ENCODE measurements around the gene CCR2.

Gene CCR2

DNA sequence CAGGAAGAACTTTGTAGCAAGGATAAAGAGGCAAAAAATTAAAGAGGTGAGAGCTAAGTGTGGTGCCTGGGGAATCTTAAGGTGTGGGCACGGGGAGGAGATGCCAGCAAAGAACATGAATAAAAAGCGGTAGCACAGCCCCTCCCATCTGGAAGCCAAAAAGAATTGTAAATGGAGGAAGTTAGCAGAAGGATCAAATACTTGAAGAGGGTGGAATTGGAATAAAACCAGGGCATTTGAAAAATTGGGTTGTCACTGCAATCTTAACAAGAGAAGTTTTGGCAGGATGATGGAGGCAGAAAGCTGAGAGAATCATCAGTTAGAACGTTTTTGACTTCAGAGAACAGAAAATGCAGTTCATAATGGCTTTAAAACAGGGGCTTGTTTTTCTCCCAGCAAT lies 2.4 kb downstream of the CCR2 start:
- DNase-seq, result no peak

DNA sequence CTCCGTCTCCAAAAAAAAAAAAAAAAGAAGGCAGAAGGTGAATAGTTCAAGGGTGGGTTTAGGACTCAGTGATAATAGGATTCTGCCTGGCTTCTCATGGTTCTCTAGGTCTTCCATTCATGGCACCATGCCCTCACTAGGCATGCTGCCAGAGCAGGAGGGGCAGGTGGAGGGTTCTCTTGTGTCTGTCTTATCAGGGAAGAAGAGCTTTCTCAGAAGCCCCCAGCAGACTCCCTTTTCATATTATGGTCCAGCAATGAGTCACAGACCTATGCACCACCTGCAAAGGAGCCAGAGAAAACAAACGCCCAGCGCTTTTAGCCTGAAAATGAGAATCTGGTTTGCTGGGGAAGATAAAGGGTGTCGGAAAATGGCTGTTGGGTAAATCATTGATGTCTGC lies 3.0 kb downstream of the CCR2 start:
- no peak for DNase-seq

DNA sequence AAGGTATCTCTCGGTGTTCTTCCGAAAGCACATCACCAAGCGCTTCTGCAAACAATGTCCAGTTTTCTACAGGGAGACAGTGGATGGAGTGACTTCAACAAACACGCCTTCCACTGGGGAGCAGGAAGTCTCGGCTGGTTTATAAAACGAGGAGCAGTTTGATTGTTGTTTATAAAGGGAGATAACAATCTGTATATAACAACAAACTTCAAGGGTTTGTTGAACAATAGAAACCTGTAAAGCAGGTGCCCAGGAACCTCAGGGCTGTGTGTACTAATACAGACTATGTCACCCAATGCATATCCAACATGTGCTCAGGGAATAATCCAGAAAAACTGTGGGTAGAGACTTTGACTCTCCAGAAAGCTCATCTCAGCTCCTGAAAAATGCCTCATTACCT lies 4.6 kb downstream of the CCR2 start:
- DNase-seq, result no peak

DNA sequence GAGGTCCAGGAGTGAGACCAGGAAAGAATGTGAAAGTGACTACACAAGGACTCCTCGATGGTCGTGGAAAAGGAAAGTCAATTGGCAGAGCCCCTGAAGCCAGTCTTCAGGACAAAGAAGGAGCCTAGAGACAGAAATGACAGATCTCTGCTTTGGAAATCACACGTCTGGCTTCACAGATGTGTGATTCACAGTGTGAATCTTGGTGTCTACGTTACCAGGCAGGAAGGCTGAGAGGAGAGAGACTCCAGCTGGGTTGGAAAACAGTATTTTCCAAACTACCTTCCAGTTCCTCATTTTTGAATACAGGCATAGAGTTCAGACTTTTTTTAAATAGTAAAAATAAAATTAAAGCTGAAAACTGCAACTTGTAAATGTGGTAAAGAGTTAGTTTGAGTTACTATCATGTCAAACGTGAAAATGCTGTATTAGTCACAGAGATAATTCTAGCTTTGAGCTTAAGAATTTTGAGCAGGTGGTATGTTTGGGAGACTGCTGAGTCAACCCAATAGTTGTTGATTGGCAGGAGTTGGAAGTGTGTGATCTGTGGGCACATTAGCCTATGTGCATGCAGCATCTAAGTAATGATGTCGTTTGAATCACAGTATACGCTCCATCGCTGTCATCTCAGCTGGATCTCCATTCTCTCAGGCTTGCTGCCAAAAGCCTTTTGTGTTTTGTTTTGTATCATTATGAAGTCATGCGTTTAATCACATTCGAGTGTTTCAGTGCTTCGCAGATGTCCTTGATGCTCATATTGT lies 6.0 kb downstream of the CCR2 start:
- DNase-seq, result no peak

DNA sequence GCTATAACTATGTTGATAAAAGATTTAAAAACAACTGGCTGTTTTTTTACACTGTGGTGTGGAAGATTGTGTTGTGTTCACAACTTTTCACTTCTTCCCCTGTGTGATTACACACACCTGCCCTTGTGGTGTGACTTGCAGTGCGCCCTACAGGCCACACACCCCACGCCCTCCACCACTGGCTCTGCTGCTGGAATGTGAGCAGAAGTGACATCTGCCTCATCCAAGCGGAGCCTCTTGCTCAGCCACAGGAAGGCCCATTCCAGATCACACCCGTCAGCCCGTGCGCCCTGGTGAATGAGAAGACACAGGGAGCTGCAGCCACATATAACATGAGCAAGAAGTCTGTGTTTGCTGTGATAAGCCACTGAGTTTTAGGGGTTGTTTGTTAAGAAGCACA lies 7.0 kb downstream of the CCR2 start:
- no peak for DNase-seq

DNA sequence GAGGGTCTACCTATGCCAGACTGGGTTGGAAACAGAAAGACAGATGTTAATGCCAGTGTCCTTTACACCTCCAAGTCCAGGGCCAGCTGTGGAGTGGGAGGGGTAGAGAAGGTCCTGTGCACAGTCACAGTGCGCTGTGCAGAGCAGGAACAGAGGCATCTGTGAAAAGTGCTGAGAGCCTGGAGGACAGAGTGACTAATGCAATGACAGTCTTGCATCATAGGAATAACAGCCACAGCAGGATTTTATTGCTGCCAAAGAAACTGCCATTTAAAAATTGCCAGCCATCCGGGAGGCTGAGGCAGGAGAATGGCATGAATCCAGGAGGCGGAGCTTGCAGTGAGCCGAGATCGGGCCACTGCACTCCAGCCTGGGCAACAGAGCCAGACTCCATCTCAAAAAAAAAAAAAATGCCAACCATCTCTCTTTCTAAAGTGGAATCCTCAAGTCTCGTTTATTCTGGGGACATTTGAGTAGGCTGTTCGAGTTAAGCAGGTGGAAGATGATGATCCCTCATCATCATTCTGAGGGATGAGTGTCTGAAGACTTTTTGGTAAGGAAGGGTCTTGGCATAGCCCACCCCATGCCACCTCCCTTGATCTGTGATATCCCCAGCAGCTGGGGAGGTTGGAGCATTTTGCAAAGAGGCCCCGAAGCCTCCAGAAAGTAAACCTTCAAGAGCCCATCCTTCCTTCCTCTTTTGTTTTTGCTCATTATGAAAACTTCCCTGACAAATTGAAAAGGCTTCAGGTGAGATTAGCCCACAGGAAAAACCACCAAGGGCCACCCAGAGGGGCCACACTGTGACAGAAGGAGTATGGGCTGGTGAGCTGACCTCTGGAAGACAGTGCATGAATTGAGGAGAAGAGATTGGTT lies 7.7 kb downstream of the CCR2 start:
- DNase-seq, result no peak

DNA sequence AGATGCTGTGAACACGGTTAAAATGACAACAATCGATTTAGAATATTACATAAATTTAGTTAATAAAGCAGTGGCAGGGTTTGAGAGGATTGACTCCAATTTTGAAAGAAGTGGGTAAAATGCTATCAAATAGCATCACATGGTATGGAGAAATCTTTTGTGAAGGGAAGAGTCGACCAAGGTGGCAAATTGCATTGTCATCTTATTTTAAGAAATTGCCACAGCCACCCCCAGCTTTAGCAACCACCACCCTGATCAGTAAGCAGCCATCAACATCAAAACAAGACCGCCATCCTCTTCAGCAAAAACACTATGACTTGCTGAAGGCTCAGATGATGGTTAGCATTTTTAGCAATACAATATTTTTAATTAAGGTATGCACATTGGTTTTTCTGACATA lies 11.1 kb downstream of the CCR2 start:
- DNase-seq, result no peak

DNA sequence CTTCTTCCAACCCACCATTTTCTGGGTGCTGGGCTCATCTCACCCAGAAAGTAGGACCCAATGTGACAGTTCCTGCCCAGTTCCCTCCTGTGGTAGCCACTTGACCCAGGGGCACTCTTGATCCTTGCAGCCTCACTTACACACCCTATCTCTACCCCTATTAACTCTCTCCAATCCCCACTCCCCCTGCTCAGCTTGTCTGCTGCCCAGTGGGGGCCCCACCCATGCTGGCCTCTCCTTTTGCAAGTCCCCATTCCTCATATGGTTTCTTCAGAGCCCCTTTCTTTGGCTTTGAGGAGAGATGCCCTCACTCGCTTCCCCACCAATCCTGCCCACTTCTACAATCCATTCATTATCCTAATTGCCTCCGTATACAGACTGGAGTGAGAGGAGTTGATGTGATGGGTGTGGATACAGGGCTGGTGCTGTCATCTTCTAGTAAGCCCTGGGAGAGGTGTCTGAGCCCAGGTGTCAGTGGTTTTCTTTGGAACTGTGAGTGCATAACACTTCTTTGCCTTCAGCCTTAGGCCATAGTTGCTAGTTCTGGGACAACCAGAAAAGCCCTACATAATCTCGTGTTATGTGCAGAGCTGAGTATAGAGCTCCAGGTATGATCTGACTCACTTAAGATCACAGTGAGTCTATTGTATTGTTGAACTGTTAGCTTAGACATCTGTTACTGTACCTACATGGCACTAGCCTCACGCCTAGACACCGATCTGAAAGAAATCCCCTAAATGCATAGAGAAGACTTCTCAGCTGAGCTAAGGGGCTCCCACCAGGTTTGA lies 12.0 kb downstream of the CCR2 start:
- no peak for DNase-seq

DNA sequence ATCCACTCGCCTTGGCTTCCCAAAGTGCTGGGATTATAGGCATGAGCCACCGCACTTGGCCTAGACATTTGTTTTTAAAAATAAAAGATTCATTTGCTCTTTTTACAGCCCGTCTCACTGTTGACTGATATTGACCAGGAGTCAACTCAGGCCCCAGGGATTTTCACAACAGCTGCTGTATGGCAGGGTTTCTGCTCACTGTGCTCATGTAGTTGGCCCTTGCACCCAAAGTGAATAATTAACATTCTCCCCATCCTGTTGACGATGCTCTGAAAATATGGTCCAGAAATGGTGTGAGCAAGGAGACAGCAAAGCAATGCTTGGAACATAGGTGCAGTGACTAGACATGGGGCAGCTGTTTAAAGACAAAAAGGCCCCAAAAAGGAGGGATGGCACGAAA lies 13.9 kb downstream of the CCR2 start:
- DNase-seq, result no peak

DNA sequence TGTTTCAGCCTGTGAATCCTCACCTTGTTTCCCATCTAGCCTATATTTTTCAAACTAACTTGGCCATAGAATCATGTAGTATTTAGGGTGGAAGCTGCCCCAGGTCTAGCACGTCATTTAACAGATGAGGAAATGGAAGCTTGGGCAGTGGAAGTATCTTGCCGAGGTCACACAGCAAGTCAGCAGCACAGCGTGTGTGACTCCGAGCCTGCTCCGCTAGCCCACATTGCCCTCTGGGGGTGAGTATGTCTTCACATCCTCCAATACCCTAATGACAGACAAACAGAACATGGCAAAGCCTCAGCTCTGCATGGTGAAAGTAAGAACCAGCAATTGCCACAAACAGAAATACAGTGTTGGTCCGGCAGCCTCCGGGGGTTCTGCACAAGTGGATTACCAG lies 14.7 kb downstream of the CCR2 start:
- no peak for DNase-seq

DNA sequence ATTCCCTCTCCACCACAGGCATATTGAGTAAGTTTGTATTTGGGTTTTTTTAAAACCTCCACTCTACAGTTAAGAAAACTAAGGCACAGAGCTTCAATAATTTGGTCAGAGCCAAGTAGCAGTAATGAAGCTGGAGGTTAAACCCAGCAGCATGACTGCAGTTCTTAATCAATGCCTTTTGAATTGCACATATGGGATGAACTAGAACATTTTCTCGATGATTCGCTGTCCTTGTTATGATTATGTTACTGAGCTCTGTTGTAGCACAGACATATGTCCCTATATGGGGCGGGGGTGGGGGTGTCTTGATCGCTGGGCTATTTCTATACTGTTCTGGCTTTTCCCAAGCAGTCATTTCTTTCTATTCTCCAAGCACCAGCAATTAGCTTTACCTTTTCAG lies 15.2 kb downstream of the CCR2 start:
- DNase-seq, result no peak

DNA sequence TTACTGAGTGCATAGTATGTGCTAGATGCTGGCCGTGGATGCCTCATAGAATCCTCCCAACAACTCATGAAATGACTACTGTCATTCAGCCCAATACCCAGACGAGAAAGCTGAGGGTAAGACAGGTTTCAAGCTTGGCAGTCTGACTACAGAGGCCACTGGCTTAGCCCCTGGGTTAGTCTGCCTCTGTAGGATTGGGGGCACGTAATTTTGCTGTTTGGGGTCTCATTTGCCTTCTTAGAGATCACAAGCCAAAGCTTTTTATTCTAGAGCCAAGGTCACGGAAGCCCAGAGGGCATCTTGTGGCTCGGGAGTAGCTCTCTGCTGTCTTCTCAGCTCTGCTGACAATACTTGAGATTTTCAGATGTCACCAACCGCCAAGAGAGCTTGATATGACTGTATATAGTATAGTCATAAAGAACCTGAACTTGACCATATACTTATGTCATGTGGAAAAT lies 15.8 kb downstream of the CCR2 start:
- DNase-seq, result no peak

DNA sequence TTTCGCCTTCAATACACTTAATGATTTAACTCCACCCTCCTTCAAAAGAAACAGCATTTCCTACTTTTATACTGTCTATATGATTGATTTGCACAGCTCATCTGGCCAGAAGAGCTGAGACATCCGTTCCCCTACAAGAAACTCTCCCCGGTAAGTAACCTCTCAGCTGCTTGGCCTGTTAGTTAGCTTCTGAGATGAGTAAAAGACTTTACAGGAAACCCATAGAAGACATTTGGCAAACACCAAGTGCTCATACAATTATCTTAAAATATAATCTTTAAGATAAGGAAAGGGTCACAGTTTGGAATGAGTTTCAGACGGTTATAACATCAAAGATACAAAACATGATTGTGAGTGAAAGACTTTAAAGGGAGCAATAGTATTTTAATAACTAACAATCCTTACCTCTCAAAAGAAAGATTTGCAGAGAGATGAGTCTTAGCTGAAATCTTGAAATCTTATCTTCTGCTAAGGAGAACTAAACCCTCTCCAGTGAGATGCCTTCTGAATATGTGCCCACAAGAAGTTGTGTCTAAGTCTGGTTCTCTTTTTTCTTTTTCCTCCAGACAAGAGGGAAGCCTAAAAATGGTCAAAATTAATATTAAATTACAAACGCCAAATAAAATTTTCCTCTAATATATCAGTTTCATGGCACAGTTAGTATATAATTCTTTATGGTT lies 17.1 kb downstream of the CCR2 start, which contains the start of gene CCR5:
TSS of gene CCR5 (plus strand) at position 108 of the 680 bp plus-strand sequence. CDS start 1,957 bp downstream, outside the sequence.
- no peak for DNase-seq

DNA sequence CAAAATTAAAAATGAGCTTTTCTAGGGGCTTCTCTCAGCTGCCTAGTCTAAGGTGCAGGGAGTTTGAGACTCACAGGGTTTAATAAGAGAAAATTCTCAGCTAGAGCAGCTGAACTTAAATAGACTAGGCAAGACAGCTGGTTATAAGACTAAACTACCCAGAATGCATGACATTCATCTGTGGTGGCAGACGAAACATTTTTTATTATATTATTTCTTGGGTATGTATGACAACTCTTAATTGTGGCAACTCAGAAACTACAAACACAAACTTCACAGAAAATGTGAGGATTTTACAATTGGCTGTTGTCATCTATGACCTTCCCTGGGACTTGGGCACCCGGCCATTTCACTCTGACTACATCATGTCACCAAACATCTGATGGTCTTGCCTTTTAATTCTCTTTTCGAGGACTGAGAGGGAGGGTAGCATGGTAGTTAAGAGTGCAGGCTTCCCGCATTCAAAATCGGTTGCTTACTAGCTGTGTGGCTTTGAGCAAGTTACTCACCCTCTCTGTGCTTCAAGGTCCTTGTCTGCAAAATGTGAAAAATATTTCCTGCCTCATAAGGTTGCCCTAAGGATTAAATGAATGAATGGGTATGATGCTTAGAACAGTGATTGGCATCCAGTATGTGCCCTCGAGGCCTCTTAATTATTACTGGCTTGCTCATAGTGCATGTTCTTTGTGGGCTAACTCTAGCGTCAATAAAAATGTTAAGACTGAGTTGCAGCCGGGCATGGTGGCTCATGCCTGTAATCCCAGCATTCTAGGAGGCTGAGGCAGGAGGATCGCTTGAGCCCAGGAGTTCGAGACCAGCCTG lies 17.8 kb downstream of the CCR2 start:
- no peak for DNase-seq

DNA sequence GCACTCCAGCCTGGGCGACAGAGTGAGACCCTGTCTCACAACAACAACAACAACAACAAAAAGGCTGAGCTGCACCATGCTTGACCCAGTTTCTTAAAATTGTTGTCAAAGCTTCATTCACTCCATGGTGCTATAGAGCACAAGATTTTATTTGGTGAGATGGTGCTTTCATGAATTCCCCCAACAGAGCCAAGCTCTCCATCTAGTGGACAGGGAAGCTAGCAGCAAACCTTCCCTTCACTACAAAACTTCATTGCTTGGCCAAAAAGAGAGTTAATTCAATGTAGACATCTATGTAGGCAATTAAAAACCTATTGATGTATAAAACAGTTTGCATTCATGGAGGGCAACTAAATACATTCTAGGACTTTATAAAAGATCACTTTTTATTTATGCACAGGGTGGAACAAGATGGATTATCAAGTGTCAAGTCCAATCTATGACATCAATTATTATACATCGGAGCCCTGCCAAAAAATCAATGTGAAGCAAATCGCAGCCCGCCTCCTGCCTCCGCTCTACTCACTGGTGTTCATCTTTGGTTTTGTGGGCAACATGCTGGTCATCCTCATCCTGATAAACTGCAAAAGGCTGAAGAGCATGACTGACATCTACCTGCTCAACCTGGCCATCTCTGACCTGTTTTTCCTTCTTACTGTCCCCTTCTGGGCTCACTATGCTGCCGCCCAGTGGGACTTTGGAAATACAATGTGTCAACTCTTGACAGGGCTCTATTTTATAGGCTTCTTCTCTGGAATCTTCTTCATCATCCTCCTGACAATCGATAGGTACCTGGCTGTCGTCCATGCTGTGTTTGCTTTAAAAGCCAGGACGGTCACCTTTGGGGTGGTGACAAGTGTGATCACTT lies 18.8 kb downstream of the CCR2 start:
- no peak for DNase-seq

DNA sequence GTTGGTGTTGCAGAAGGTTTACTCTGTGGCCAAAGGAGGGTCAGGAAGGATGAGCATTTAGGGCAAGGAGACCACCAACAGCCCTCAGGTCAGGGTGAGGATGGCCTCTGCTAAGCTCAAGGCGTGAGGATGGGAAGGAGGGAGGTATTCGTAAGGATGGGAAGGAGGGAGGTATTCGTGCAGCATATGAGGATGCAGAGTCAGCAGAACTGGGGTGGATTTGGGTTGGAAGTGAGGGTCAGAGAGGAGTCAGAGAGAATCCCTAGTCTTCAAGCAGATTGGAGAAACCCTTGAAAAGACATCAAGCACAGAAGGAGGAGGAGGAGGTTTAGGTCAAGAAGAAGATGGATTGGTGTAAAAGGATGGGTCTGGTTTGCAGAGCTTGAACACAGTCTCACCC lies 20.8 kb downstream of the CCR2 start:
- DNase-seq, result no peak

DNA sequence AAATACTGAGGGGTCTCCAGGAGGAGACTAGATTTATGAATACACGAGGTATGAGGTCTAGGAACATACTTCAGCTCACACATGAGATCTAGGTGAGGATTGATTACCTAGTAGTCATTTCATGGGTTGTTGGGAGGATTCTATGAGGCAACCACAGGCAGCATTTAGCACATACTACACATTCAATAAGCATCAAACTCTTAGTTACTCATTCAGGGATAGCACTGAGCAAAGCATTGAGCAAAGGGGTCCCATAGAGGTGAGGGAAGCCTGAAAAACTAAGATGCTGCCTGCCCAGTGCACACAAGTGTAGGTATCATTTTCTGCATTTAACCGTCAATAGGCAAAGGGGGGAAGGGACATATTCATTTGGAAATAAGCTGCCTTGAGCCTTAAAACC lies 21.3 kb downstream of the CCR2 start:
- DNase-seq, result no peak

DNA sequence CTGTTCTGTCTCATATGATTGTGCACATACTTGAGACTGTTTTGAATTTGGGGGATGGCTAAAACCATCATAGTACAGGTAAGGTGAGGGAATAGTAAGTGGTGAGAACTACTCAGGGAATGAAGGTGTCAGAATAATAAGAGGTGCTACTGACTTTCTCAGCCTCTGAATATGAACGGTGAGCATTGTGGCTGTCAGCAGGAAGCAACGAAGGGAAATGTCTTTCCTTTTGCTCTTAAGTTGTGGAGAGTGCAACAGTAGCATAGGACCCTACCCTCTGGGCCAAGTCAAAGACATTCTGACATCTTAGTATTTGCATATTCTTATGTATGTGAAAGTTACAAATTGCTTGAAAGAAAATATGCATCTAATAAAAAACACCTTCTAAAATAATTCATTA lies 21.9 kb downstream of the CCR2 start:
- no peak for DNase-seq

DNA sequence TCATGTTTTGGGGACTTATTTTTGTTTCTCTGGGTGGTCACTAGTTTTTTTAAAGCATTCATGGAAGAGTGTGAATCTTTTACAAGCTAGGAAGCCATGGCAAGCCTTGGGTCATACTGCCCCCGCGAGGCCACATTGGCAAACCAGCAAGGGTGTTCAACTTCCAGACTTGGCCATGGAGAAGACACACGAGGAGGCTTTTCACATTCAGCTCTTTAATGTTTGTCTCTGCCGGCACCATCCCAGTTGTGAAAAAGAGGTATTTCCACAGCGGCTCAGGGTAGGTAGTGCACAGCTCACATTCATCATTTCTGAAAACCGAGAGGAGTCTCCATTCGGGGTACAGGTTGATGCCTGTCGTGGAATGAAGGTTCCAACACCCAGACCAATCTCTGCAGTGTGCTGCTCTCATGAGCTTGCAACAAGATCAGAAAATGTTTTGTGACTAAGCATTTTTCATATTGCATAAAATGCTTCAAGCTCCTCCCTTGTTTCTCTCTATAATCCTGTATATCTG lies 24.6 kb downstream of the CCR2 start:
- peak in 1 of 2 experiments; percentile 1 for DNase-seq

DNA sequence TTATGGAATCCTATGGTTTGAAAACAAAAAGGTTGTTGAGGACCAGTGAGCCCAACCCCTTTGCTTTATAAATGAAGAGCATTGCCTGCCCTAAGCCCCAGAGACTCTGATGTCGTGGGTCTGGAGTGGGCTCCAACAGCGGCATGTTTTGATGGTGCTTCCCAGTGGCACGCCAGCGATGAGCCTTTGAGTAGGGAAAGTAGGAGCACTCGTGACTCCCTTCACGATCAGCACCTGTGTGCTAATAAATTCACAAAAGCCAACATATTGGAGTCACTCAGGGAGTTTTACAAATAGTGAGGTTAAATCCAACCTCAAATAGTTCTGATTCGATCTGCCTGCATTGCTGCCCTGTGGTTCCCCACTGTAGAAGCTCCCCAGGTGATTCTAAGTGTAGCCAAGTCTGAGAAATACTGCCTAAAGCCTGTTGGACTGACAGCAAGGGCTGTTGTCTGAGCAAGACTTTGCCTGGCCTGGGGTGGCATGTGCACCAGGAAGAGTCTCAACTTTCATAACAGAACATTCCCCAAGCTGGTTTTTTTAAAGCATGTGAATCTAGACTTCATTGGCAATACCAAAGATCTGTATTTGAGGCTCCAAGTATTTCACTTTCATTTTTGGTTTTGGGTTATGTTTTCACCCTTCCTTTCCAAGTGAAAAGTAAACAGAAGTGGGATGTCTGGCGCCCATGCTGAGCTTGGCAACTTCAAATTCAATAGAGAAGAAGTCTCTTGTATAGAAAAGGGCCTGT lies 26.7 kb downstream of the CCR2 start:
- no peak for DNase-seq

Data from NCI-H446 (cell line).